ENCODE results near the gene KCNIP1.

KCNIP1 gene

DNA sequence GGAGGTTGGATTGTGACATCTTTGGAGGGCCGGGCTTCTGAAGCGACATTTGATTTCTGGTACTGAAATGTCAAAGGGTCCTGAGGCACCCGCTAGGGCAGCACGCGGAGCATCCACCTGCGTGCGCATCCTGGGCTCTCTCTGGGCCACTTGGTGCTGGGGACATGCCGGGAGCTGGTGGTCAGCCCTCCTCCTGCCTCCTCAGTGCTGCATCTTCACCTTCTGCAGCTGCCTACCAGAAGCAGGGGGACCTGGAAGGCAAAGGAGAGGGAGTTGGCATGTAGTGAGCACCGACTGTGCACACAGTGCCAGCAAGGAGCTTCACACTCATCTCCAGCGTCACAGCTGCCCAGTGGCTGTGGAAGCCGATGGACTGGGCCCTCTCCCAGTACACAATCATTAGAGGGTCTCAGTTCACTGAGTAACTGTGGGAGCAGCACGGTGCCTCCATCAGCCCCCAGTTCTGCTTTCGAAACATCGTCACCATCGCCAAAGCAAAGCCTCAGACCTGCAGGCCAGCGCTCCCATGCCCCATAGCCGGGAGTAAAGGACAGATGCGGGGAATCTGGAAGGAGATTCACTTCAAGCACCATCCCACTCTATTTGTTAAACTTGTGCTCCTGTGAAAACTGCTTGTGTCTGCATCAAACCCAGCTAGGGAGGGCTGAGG is 138.4 kb downstream of the KCNIP1 start:
- no peak for DNase-seq (ENCODE audit: low read depth in 2 of 2)

DNA sequence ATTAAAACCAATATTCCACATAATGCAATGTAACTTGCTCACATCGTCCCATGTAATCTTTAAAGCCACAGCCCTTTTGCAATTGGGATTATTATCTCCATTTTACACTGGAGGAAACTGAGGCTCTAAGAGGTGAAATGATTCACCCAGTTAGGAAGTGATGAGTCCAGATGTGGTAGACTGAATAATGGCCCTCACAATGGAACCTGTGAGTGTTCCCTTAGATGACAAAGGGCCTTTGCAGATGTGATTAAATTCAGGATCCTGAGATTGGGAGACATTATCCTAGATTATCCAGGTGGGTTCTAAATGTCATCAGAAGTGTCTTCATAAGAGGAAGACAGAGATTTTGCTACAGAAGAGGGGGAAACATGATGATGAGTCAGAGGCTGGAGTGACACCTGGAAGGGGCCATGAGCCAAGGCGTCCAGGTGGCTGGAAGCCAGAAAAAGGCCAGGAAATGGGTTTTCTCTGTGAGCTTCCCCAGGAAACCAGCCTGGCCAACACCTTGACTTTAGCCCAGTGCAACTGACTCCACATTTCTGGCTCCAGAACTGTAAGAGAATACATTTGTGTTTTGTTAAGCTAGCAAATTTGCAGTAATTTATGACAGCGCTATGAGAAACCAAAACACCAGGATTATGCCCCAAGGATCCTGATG is 139.1 kb downstream of the KCNIP1 start:
- DNase-seq (ENCODE audit: low read depth in 2 of 2), result no peak

DNA sequence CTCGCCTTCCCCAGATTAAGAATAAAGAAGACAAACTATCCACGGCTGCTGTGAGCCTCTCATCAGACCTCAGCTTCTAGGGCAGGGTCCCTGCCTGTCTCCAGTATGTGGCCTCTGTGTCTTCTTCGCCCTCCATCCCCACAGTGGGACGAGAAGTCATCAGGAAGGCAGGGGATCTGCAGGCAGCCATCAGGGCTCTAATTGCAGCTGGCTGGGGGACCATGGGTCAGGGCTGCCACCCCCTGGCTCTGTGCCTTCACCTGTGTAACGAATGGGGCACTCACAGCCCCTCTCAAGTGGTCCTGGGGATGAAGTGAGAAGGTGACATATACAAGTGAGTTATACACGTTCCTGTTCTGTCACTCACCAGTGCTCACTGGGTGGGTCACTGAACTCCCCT is 139.8 kb downstream of the KCNIP1 start:
- no peak for DNase-seq (ENCODE audit: low read depth in 2 of 2)

DNA sequence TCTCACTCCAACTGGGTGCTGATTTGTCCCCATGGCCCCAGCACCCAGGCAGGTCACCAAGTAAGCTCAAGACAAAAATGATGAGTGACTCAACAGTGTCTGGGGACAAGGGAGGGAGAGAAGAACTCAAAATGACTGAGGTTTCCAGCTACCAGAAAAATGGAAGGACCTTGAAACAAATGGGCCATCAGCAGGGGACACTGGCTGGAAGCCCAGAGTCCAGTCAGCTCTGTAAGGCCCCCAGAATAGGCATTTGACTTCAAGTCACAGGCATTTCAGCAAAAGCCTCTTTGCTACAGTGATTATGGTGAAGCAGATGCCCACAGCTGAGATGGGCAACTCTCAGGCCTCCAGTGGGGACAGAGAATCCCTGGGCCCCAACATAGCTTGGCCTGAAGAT is 140.7 kb downstream of the KCNIP1 start:
- no peak for DNase-seq (ENCODE audit: low read depth in 2 of 2)

DNA sequence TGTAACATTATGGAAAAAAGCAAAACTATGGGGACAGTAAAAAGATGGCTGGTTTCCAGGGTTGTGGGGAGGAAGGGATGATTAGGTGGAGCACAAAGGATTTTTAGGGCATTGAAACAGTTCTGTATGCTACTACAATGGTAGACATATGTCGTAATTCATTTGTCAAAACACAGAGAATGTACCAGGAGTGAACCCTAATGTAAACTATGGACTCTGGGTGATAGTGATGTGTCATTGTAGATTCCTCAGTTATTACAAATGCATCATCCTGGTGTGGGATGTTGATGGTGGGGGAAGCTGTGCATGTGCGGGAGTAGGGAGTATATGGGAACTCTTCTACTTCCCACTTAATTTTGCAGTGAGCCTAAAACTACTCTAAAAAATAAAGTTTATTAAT is 144.7 kb downstream of the KCNIP1 start:
- no peak for DNase-seq (ENCODE audit: low read depth in 2 of 2)

DNA sequence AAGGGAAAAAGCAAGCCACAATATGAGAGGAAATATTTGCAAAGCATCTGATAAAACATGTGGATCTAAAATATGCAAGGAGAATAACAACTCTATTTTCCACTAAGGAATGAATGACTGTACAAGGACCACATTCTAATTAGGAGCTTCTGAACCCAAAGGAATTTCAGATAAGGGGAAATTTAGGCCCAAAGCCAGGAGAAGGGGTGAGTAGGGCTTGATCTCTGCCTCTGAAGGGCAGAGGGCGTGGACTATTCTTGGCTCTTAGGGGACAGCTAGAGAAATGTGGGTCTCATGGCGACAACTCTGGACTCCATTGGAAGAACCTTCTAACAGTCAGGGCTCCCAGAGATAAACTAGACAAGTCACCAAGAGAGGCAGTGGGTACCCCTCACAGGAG is 147.0 kb downstream of the KCNIP1 start:
- no peak for DNase-seq (ENCODE audit: low read depth in 2 of 2)

DNA sequence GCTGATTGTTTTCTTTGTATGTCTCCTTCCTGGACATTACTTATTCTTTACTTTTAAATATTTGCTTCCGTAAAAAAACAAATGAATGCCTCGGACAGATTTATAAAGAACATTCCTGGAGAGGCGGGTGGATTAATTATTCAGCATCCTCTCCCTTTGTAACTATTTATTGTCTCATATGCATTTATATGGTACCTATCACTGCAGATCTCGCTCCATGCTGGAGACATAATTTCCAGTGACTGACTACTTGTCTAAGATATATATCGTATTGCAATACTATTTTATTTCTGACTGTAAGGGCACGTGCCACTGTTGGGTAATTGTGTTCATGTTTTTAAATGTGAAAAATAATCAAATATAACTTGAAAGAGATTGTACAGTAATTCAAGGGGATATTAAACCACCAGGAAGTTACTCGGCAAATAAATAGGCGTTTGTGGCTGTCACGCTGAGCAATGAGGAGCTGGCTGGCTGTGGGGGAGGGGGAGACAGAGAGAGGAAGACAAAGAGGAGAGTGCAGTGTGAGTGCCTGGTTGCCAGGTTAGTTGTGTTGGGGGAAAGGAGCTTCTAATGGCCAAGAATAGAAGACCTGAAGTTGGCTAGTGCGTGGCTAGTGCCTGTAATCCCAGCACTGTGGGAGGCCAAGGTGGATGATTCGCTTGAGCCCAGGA is 147.9 kb downstream of the KCNIP1 start:
- no peak for DNase-seq (ENCODE audit: low read depth in 2 of 2)

DNA sequence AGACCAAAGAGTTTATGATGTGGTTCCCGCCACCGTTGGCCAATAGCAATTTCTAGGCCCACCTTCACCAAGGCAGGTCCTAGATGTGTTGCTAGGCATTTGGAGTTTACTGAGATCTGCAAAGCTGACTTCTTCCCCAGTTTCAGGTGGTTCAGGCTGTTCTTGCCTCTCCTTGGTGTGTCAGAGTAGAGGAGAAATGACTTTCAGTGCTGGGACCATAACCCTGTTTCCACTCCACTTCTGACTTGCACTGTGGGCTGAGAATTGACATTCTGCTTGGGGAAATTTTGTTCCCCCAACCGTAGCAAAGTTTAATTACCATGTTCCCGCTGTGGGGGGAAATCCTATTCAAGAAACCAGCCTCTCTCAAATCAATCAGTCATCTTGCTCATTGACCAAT is 151.7 kb downstream of the KCNIP1 start:
- DNase-seq (ENCODE audit: low read depth in 2 of 2), result no peak

DNA sequence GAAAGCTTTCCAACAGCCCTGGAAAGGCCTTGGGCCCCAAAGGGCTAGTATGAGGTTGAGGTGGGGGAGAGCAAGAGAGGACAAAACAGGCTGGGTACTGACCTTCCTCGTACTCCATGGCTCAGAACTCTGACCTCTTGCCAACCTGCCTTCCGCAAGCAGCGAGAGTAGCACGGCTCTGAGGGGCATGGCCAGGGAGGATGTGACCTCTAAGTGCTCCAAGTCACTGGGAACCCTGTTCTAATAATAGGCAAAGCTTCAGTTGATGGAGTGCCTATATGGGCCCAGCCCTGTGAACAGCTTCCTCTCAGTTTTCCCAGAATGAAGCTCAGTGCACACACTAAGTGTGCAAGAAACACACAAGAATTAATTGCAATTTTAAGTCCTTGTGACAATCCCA is 152.1 kb downstream of the KCNIP1 start:
- no peak for DNase-seq (ENCODE audit: low read depth in 2 of 2)

DNA sequence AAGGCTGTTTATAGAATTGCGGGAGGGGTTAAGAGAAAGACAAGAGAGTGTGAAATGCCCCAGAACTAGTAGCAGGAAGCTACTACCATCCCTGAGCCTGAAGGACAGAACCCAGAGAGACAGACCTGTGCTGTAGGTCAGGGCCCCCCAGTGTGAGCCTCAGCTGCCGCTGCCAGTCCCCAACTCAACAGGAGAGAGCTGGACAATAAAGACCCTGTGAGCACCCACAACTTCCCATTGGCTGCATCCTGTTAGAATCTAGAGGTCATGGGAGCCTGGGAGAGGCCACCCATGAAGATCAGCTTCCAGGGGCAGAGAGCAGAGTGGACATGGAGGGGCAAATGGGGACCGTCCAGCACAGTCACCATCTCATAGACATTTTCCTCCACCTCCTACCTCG is 152.5 kb downstream of the KCNIP1 start:
- no peak for DNase-seq (ENCODE audit: low read depth in 2 of 2)

DNA sequence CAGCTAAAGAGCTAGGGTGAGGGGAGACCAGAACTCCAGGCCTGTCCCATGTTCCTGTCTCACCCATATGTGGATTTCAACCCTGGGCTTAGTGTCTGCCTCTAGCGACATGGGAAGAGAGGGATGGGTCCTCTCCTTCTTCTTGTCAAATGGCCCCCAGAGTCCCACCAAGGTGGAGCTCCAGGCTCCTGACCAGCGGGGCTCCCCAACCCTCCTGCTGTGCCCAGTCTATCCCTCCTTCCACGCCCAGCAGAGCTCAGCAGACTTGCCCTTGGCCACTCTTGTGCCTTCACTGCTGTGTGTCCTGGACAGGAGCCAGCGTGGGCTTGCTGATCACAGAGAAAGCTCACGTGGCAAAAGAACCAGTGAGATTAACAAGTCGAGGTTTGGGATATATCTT is 156.7 kb downstream of the KCNIP1 start:
- DNase-seq (ENCODE audit: low read depth in 2 of 2), result no peak

DNA sequence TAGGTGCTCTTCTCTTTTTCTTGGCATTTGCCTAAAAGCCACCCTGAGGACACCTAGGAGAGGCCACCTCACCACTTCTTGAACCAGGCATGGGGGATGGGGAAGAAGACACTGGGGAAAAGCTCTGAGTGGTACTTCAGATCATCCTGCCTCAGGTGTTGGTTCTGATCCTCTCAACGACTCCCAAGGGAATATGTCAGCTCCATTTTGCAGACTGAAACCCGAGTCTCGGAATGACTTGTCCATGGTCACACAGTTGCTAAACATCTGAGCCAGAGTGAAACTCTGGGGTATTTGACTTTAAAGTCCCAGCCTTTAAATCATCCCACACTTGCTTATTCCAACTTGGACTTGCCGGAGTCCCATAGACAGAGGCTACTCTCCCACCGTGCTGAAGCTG is 159.1 kb downstream of the KCNIP1 start:
- DNase-seq (ENCODE audit: low read depth in 2 of 2), result no peak

DNA sequence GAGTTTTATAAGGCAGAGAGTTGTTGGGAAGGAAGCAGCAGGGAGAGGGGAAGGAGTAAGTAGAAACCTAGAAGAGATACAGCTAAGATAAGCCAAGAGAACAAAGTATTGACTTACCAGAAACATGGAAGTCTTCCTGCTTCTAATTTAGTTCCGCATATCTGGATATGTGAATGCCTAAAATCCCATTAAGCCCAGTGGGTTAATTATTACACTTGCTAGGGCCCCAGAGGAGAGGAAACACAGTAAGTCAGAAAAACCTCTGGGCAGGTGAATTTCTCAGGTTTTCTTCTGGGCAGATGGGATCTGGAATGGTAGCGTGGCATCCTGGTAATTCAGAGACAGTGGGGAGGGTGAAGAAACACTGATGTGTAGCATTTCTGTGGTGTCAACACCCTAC is 175.0 kb downstream of the KCNIP1 start:
- DNase-seq (ENCODE audit: low read depth in 2 of 2), result no peak

DNA sequence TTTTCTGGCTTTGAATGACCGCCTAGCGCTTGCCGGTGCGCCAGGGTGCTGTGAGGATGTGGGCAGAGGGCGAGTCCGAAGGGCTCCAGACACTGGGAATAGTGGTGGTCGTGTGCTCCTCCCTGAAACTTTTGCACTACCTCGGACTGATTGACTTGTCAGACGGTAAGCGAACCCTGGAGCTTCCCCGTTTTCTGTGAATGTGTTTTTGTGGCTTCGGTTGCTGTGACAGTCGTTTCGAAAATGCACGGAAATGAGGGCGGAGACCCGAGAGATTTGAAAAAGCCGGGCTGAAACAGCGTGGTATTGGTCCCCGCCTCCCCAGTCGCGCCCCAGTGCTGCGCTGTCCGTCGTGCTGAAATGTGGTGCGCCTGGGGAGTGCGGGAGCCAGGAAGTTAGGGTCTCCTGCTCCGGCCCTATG is 177.2 kb downstream of the KCNIP1 start:
- DNase-seq (ENCODE audit: low read depth in 2 of 2), result peak in 1 of 2 donors; percentile 9

DNA sequence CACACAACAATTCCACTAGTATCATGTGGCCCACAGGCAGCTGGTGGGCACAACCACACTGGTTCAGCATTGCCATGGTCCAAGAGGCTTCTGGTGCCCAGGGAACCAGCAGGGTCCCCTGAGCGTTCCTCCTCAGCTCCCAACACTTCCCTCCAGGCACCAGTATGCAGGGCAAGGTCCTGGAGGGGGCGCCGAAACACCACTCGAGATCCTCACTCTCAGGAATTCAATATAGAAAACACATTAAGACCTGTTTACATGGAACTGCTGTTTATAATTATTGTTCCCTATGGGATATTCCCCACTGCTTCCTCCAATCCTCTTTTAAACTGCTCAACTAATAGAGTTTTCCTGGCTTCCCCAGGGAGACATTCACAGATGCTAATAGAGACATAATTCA is 187.8 kb downstream of the KCNIP1 start:
- DNase-seq (ENCODE audit: low read depth in 2 of 2), result no peak

DNA sequence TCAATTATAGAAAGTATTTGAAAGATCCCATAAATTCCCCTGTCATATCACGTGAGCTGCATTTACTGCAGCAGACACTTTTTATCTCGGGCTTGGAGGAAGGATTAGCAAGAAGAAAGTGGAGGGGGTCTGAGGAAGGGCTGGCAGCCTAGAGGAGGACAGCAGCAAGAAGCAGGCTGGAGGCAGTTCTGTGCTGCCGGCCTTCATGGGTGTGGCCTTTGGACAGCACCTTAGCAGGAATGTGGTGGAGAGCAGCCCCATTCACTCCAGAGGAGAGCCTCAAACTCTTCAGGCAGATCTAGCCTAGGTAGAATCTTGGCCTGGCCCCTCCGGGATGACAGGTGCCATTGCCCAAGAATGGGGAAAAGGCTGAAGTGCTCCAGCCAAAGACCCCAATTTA is 189.9 kb downstream of the KCNIP1 start:
- DNase-seq (ENCODE audit: low read depth in 2 of 2), result no peak

DNA sequence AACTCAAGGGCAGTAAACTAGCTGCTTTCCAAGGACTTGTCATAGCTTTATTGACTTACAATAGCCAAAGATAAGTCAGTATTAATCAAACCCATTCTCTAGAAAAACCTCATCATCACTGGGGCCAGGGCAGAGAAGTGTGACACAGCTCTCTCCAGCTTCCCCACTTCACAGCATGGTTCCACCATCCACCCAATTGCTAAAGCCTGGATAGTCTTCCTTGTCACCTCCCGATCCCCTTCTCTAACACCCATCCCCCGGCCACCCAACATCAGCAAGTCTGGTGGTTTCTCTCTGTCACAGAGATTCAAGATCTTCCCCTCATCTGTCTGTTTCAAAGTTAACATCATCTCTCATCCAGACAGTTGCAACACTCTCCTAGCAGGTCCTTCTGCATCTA is 191.1 kb downstream of the KCNIP1 start:
- DNase-seq (ENCODE audit: low read depth in 2 of 2), result no peak

DNA sequence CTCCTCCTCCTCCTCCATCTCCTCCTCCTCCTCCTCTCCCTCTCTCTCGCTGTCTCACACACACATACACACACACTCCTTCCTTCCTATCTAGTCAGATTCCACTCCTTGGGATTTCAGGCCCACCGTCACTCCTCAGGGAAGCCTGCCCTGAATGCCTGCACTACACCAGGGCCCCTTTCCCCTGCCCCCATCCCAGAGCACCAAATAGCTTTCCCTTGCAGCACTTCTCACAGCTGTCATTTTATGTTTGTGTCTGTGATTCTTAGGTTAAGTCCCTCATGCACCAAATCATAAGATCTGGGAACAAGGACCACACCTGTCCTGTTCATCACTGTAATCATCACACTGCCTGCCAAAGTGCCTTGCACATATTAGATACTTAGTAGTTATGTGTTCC is 193.2 kb downstream of the KCNIP1 start:
- DNase-seq (ENCODE audit: low read depth in 2 of 2), result no peak

DNA sequence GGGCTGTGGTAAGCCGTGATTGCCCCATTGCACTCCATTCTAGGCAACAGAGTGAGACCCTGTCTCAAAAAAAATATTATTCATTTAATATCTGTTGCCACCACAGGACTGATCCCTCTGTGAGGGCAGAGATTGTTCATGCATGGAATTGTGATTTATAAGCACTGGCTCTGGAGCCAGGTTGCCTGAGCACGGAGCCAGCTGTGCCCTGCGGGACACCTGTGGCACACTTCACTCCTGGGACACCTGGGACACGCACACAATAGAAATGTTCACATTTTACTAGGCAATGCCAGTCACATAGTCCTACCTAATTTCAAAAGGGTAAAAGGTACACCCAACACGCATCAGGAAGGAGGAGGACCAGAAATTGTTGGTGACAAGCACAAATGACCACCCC is 196.7 kb downstream of the KCNIP1 start:
- DNase-seq (ENCODE audit: low read depth in 2 of 2), result no peak

DNA sequence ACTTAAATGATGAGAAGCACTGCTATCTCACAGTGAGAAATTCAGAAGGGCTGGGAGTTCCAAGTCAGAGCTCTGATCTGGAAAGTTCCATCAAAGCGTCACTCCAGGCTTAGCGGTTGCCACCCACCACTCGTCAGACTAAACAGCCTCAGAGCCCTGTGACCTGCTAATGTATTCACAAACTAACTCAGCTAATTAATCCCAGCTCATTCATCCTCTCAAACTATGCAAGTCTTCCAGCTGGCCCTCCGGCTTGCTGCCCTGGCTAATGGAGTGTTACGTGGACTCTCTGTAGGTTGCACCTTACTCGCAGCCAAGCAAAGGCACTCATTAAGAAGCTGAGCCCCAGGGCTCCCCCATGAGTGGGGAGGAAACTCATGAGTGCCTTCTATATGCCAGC is 197.5 kb downstream of the KCNIP1 start:
- DNase-seq (ENCODE audit: low read depth in 2 of 2), result no peak

DNA sequence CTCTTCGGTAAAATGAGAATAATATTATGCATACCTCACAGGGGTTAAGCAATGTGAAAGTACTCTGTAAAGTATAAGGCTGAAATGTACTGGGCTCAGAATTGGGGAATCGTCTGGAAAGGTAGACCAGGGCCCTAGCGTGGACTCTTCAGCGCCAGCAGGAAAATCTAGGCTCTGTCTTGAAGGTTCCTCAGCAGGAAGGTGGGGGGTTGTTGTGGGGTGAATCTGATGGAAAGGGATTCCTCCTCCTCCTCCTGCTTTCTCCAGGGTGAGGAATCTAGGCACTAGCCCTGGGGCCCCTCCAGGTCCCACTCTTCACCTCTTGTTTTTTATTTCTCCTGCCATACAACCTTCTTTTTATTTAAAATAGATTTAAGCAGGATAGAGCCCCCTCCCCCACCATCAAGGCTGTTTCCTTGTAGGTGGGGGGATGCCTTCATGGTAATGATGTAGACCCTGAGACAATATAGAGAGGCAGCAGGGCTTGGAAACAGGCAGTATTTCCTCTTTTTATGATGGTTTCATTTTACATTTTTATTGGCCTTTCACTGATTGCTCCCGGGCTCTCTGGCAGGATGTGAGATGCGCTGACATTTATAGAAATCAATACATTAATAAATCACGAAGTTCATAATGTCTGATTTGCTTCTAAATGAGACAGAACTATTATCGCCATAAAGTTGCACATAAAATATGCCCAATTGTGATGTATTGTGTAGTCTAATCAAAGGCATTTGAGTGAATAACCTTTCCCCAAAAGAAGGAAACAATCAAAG is 200.8 kb downstream of the KCNIP1 start:
- DNase-seq (ENCODE audit: low read depth in 2 of 2), result no peak

DNA sequence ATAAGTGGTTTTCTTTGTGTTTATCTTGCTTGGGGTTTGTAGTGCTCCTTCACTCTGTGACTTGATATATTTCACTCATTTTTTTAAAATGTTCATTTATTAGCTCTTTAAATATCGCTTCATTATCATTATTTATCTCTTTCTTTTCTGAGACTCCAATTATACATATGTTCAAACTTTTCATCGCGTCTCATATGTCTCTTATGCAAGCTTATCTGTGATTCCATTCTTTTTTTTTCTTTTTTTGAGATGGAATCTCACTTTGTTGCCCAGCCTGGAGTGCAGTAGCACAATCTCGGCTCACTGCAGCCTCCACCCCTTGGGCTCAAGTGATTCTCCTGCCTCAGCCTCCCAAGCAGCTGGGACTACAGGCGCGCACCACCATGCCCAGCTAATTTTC is 205.8 kb downstream of the KCNIP1 start:
- no peak for DNase-seq (ENCODE audit: low read depth in 2 of 2)

DNA sequence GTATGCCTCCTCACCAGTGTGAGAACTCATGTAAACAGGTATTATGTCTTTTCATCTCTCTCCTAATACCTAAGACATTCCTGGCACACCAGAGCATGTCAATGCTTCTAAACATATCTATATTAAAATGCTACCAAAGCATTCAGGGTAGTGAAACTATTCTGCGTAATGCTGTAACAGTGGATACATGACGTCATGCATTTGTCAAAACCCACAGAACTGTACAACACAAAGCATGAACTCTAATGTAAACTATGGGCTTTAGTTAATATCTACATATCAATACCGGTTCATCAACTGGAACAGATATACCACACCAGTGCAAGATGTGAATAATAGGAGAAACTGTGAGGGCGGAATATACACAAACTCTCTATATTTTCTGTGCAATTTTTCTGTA is 207.5 kb downstream of the KCNIP1 start:
- no peak for DNase-seq (ENCODE audit: low read depth in 2 of 2)
